ENCODE results near the gene RPL11. TPM values are rescaled to one million over a fixed set of nuclear protein-coding genes. Genes with fewer than 3 reads are reported as not detected.

The RPL11 gene
- 1,041 and 1,407 TPM in 2 replicates for total RNA-seq

DNA sequence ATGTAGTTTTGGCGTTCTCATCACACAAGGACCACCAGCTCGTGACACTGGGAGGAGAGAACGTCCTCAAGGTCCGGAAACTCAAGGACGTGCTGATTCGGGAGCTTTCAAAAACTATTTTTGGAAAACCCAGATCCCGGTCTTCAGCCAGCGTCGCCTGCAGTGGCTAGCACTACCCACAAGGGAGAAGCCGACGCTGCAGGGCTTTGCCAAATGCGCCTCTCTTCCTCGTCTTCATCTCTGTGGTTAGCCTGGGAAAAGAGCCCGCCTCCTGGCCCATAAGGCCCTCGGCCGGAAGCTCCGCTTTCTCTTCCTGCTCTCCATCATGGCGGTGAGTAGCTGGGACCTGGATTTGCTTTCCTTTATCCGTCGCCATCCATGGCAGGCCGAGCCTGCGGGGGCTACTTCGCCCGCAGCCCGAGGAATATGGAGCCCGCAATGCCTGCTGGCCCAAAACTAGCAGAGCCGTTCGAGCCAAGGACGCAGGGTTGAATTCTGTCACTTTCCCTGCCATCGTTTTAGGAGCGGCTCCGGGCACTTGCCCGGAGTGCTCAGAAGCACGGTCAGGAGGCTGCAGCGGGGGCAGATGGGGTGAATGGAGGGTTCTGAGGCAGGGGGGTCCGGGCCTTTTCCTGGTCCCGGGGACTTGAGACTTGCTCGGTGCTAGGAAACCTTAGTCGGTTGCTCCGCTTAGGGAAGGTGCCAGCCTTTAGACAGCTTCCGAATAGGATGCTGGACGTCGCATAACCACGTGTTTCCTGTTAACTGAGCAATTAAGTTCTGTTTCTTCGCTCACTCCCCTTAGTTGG, at the start of gene RPL11:
Gene RPL11, plus strand, starts transcription at position 308 of the 809 bp plus-strand sequence. Its CDS starts 18 bp downstream, at position 326.
- peak; percentile 67 for DNase-seq (ENCODE audit: low read depth)
- H3K4me3 ChIP-seq (ENCODE audit: low read depth, low read length), result peak within 1 kb of the TSS; percentile 99
- TF ChIP-seq, protein P1, sequence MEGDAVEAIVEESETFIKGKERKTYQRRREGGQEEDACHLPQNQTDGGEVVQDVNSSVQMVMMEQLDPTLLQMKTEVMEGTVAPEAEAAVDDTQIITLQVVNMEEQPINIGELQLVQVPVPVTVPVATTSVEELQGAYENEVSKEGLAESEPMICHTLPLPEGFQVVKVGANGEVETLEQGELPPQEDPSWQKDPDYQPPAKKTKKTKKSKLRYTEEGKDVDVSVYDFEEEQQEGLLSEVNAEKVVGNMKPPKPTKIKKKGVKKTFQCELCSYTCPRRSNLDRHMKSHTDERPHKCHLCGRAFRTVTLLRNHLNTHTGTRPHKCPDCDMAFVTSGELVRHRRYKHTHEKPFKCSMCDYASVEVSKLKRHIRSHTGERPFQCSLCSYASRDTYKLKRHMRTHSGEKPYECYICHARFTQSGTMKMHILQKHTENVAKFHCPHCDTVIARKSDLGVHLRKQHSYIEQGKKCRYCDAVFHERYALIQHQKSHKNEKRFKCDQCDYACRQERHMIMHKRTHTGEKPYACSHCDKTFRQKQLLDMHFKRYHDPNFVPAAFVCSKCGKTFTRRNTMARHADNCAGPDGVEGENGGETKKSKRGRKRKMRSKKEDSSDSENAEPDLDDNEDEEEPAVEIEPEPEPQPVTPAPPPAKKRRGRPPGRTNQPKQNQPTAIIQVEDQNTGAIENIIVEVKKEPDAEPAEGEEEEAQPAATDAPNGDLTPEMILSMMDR (conservative IDR thresholded peaks at IDR 0.05; ENCODE audit: low read depth, low read length), result peak; percentile 66

DNA sequence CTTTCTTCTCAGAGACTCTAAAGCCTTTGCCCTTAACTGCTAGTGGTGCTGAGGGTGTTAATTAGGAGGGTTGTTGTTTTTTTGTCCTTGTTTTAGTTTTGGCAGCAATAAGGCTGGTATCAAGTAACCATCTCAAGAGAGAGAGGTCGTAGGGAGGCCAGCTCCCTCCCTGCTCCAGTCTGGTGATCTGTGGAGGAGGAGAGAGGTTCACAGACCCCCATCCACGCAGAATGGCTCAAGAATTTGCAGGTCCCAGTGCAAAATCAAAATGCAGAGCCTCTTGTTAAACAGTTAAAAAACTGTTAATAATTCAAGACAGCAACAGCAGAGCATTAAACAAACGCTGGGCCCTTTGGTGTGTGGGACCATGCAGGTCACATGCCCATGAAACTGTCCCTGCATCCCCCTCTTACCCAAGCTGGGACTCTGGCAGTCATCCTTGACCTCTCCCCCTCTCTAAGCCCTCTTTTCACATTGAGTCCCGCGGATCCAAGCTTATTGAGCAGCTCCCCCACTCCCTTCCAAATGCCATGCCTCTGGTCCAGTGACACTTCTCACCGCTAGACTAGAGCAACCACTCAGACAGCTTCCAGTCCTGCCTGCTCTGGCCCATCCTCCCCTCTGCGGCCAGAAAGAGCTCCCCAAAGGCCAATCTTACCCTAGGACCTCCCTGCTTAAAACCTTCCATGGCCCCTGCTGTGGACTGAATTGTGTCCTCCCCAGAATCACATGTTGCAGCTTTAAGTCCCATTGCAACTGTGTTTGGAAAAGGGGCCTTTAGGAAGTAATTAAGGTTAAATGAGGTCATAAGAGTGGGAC, 47.7 kb upstream of the RPL11 start:
- DNase-seq (ENCODE audit: low read depth), result no peak
- TF ChIP-seq, protein P1 (conservative IDR thresholded peaks at IDR 0.05; ENCODE audit: low read depth, low read length), result no peak
- no peak overlapping the region for H3K4me3 ChIP-seq (ENCODE audit: low read depth, low read length)

DNA sequence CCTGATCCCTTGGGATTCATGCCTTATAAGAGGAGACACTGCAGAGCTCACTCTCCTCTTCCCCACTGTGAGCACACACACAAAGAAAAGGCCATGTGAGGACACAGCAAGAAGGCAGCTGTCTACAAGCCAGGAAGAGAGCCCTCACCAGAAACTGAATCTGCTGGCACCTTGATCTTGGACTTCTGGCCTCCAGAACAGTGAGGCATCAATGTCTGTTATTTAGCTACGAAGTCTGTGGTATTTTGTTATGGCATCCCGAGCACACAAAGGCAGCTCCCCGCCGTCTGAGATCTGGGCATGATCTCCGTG, 47.1 kb upstream of the RPL11 start:
- DNase-seq (ENCODE audit: low read depth), result no peak
- TF ChIP-seq, protein P1 (conservative IDR thresholded peaks at IDR 0.05; ENCODE audit: low read depth, low read length), result no peak

DNA sequence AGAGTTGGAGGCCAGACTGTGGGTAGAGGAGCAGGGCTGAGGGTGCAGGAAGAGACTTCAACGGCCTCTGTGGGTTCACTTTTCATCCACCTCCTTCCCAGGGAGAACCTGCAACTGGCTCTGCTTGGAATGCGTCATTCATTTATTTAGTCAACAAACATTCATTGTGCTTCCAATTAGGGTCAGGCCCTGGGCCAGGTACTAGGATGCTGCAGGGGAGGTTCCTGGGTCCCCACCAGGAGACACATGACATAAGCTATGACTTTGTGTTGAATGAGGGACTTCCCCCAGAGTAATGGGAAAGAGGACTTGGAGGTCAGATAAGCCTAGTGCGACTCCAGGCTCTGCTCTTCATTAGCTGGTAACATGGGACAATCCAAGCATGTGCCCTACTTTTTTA, 46.3 kb upstream of the RPL11 start:
- no peak overlapping the region for H3K4me3 ChIP-seq (ENCODE audit: low read depth, low read length)
- TF ChIP-seq, protein P1 (conservative IDR thresholded peaks at IDR 0.05; ENCODE audit: low read depth, low read length), result no peak

More for the DNA sequence above, 47.1 kb upstream of the RPL11 start:
- H3K4me3 ChIP-seq (ENCODE audit: low read depth, low read length), result no peak overlapping the region

DNA sequence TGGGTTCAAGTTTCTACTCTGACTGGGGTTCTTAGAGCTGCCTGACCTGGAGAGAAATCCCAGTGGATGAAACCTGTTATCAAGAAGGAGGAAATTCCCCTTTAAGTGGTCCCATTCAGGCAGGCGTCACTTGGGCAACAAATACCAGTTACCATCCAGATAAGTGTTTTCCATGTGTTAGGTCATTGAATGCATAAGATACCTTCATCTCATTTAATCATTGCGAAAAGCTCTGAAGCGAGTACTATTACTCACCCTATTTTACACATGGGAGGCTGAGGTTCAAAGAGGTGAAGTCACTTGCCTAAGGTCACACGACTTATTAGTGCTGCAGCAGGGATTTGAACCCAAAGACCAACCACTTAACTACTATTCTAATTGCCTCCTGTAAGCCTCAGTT, 45.5 kb upstream of the RPL11 start:
- DNase-seq (ENCODE audit: low read depth), result peak; percentile 42

More for the DNA sequence above, 46.3 kb upstream of the RPL11 start:
- DNase-seq (ENCODE audit: low read depth), result no peak

DNA sequence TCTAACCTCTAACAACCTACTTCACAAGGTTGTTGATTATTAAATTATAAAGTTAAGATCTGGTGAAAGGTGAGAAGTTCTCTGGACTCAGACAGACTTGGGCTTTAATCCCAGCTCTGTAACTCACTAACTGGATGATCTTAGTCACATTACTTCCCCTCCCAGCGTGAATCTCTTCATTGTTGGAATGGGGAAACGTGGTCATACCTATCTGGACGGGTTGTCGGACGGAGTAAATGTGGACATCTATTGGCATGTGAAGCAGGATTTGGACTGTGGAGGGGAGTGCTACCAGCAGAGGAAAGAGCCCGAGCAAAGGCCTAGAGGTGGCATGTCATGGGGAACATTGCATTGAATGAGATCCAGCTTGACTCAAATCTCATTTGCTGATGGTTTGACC, 45.1 kb upstream of the RPL11 start:
- no peak overlapping the region for H3K4me3 ChIP-seq (ENCODE audit: low read depth, low read length)
- TF ChIP-seq, protein P1 (conservative IDR thresholded peaks at IDR 0.05; ENCODE audit: low read depth, low read length), result no peak
- DNase-seq (ENCODE audit: low read depth), result no peak

More for the DNA sequence above, 45.5 kb upstream of the RPL11 start:
- H3K4me3 ChIP-seq (ENCODE audit: low read depth, low read length), result no peak overlapping the region
- TF ChIP-seq, protein P1 (conservative IDR thresholded peaks at IDR 0.05; ENCODE audit: low read depth, low read length), result no peak
